ENCODE data around the gene RPS27. TPM values are rescaled to one million over a fixed set of nuclear protein-coding genes. Genes with fewer than 3 reads are reported as not detected.
A peak's percentile ranks its signal among the peaks of the same experiment; 100 is the strongest.

RPS27 gene
- total and polyA plus RNA-seq, 4 donors, result 452 to 3,145 (median 1,349) TPM

- TF ChIP-seq JUND (IDR thresholded peaks at IDR 0.05), result no peak
These were observed 45.3 kb upstream of the RPS27 start (continued) for GRCh38 chr1:153945131-153945794.

- peak overlapping the region; percentile 80 to 97 (median 87) for H3K4me3 ChIP-seq (ENCODE audit: low read depth in 1 of 3, low read length in 3 of 3)
- under 1% methylated on average over 95 of the region's 95 CpGs for whole genome bisulfite sequencing
- no peak for TF ChIP-seq CTCF (IDR thresholded peaks at IDR 0.05; ENCODE audit: low read depth, low read length, missing input control)
- no peak for TF ChIP-seq YY1 (IDR thresholded peaks at IDR 0.05)
- TF ChIP-seq HNF4G (IDR thresholded peaks at IDR 0.05), result no peak
- peak; percentile 32 to 52 for TF ChIP-seq RXRA (IDR thresholded peaks at IDR 0.05)
- TF ChIP-seq HNF4A (conservative IDR thresholded peaks at IDR 0.05), result peak in 1 of 2 donors; percentile 42
- peak in 1 of 2 donors; percentile 65 for TF ChIP-seq GABPA (IDR thresholded peaks at IDR 0.05 in 1 of 2, conservative IDR thresholded peaks at IDR 0.05 in 1 of 2)
- TF ChIP-seq SP1 (IDR thresholded peaks at IDR 0.05), result peak; percentile 33
- TF ChIP-seq RAD21 (IDR thresholded peaks at IDR 0.05), result peak in 1 of 2 donors; percentile 49
- peak; percentile 13 for TF ChIP-seq REST (IDR thresholded peaks at IDR 0.05)
- peaks cover 14 to 38% (median 24%) of the 10 kb centered on the region in 4 donors for H3K4me1 ChIP-seq (ENCODE audit: control insufficient read depth in 4 of 4, insufficient read depth in 4 of 4, low read length in 3 of 4)
- DNase-seq (ENCODE audit: low spot score), result peak; percentile 69
- no peaks in the 10 kb centered on the region for H3K9me3 ChIP-seq (ENCODE audit: control insufficient read depth in 4 of 4, low read length in 3 of 4)
- H3K27ac ChIP-seq (ENCODE audit: low read depth in 1 of 2, low read length in 2 of 2), result peak overlapping the region; percentile 94 to 95
- peaks cover 5 to 33% (median 18%) of the 10 kb centered on the region in 4 donors for H3K36me3 ChIP-seq (ENCODE audit: control insufficient read depth in 4 of 4, insufficient read depth in 3 of 4, low read depth in 1 of 4, low read length in 3 of 4)
- H3K9ac ChIP-seq (ENCODE audit: low read depth in 1 of 2, low read length in 2 of 2), result peak overlapping the region; percentile 24 to 85
- no peaks in the 10 kb centered on the region for H3K27me3 ChIP-seq (ENCODE audit: control insufficient read depth in 4 of 4, insufficient read depth in 4 of 4, low read length in 3 of 4)
These were observed 44.6 kb upstream of the RPS27 start for GRCh38 chr1:153945795-153946621.

- Histone ChIP-seq H3K9me3 (ENCODE audit: control insufficient read depth in 4 of 4, low read length in 3 of 4) (no peaks in the 10 kb centered on the region), H3K4me1 (ENCODE audit: control insufficient read depth in 4 of 4, insufficient read depth in 4 of 4, low read length in 3 of 4) (peaks cover 14 to 38% (median 24%) of the 10 kb centered on the region in 4 donors), H3K27ac (ENCODE audit: low read depth in 1 of 2, low read length in 2 of 2) (peak within 1 kb of the TSS; percentile 94 to 95), H3K27me3 (ENCODE audit: control insufficient read depth in 4 of 4, insufficient read depth in 4 of 4, low read length in 3 of 4) (no peaks in the 10 kb centered on the region), H3K9ac (ENCODE audit: low read depth in 1 of 2, low read length in 2 of 2) (peak within 1 kb of the TSS; percentile 24 to 85), H3K4me3 (ENCODE audit: low read depth in 1 of 3, low read length in 3 of 3) (peak within 1 kb of the TSS; percentile 80 to 97 (median 87)), H3K36me3 (ENCODE audit: control insufficient read depth in 4 of 4, insufficient read depth in 3 of 4, low read depth in 1 of 4, low read length in 3 of 4) (peaks cover 11 to 36% (median 21%) of the 10 kb centered on the region in 4 donors)
- DNase-seq (ENCODE audit: low spot score), result peak; percentile 86
- 10% methylated on average over 28 of the region's 28 CpGs for WGBS
- no peak for TF ChIP-seq FOXA1 (IDR thresholded peaks at IDR 0.05)
- TF ChIP-seq ATF3 (IDR thresholded peaks at IDR 0.05), result no peak
- TF ChIP-seq TAF1 (conservative IDR thresholded peaks at IDR 0.05), result no peak
- no peak for TF ChIP-seq REST (IDR thresholded peaks at IDR 0.05)
- TF ChIP-seq HNF4G (IDR thresholded peaks at IDR 0.05), result peak; percentile 19
- no peak for TF ChIP-seq MAX (IDR thresholded peaks at IDR 0.05)
- TF ChIP-seq CTCF (IDR thresholded peaks at IDR 0.05; ENCODE audit: low read depth, low read length, missing input control), result peak; percentile 96
- TF ChIP-seq GABPA (IDR thresholded peaks at IDR 0.05 in 1 of 2, conservative IDR thresholded peaks at IDR 0.05 in 1 of 2), result no peak
These were observed 43.8 kb upstream of the RPS27 start, which contains the start of gene DENND4B for GRCh38 chr1:153946622-153947241. Gene DENND4B, minus strand, starts transcription at chr1:153946718. Its CDS starts 2,344 bp downstream, at chr1:153944374.

All from liver (tissue), 9 donors.